ENCODE data around the gene ASTN1.

DNA sequence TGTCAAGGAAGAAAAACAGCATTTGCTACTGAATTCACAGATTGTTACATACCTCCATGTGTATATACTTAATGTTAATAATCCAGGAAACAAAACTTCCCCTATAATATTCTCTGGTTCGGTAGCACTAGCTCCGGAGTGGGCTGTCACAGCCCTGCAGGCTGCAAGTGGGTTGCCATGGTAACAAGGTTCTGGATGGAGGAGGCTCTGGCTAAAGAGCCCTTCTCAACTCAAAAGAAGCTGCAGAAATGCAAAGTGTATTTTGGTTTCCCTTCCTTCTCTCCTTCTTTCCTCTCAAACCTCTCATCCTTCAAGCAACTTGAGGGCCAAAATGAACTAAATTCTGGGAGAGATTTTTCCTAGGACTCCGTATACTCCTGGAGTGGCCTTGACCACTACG, 45.2 kb downstream of the ASTN1 start:
- TF ChIP-seq, protein P1, sequence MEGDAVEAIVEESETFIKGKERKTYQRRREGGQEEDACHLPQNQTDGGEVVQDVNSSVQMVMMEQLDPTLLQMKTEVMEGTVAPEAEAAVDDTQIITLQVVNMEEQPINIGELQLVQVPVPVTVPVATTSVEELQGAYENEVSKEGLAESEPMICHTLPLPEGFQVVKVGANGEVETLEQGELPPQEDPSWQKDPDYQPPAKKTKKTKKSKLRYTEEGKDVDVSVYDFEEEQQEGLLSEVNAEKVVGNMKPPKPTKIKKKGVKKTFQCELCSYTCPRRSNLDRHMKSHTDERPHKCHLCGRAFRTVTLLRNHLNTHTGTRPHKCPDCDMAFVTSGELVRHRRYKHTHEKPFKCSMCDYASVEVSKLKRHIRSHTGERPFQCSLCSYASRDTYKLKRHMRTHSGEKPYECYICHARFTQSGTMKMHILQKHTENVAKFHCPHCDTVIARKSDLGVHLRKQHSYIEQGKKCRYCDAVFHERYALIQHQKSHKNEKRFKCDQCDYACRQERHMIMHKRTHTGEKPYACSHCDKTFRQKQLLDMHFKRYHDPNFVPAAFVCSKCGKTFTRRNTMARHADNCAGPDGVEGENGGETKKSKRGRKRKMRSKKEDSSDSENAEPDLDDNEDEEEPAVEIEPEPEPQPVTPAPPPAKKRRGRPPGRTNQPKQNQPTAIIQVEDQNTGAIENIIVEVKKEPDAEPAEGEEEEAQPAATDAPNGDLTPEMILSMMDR (IDR thresholded peaks at IDR 0.05) = no peak
- TF ChIP-seq SIN3A (IDR thresholded peaks at IDR 0.05; ENCODE audit: borderline replicate concordance, insufficient read depth, low read depth, low read length) (no peak), POLR2AphosphoS5 (IDR thresholded peaks at IDR 0.05; ENCODE audit: low read depth, low read length) (no peak)
- TF ChIP-seq, protein P2, sequence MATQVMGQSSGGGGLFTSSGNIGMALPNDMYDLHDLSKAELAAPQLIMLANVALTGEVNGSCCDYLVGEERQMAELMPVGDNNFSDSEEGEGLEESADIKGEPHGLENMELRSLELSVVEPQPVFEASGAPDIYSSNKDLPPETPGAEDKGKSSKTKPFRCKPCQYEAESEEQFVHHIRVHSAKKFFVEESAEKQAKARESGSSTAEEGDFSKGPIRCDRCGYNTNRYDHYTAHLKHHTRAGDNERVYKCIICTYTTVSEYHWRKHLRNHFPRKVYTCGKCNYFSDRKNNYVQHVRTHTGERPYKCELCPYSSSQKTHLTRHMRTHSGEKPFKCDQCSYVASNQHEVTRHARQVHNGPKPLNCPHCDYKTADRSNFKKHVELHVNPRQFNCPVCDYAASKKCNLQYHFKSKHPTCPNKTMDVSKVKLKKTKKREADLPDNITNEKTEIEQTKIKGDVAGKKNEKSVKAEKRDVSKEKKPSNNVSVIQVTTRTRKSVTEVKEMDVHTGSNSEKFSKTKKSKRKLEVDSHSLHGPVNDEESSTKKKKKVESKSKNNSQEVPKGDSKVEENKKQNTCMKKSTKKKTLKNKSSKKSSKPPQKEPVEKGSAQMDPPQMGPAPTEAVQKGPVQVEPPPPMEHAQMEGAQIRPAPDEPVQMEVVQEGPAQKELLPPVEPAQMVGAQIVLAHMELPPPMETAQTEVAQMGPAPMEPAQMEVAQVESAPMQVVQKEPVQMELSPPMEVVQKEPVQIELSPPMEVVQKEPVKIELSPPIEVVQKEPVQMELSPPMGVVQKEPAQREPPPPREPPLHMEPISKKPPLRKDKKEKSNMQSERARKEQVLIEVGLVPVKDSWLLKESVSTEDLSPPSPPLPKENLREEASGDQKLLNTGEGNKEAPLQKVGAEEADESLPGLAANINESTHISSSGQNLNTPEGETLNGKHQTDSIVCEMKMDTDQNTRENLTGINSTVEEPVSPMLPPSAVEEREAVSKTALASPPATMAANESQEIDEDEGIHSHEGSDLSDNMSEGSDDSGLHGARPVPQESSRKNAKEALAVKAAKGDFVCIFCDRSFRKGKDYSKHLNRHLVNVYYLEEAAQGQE (IDR thresholded peaks at IDR 0.05; ENCODE audit: insufficient read depth in 1 of 2, low read depth in 2 of 2, low read length in 1 of 2) = no peak

Measured in Panc1 (cell line).